ENCODE data around the gene CDON. TPM values are rescaled to one million over a fixed set of nuclear protein-coding genes. Genes with fewer than 3 reads are reported as not detected.

The CDON gene
- total RNA-seq, 1 experiment from 2014 or later = 17.1 TPM

DNA sequence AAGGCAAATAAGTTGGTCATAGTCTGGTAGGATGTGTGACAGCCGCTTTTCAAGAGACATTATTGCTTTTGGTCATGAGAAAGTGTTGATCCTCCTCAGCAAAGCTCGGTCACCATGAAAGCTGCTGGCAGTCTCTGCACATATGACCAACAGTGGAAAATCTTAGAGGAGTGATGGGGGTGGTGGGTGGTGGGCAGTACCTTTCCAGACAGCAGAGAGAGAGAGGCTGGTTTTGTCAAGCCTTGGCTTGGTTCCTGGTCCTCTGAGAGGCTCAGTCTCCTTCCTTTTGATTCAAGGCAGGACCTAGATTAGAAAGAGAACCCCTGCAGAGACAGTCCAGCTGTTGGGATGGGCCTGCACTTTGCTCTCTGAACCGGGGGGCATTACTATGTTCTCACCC, 136.9 kb downstream of the CDON start:
- ATAC-seq (no peak), DNase-seq (ENCODE audit: low read depth, low spot score) (no peak)
- Histone ChIP-seq H3K27me3 (ENCODE audit: control insufficient read depth, insufficient read depth, low read length) (peaks cover 9% of the 10 kb centered on the region; the same call in 1 of the 2 replicates), H3K27ac (ENCODE audit: low read length) (no peak overlapping the region), H3K9me3 (ENCODE audit: control insufficient read depth, insufficient read depth, low read depth, low read length) (no peaks in the 10 kb centered on the region), H3K4me1 (ENCODE audit: control insufficient read depth, insufficient read depth, low read length) (no peaks in the 10 kb centered on the region), H3K36me3 (ENCODE audit: control insufficient read depth, insufficient read depth, low read length) (no peaks in the 10 kb centered on the region), H3K4me3 (ENCODE audit: low read depth in 2 of 2, low read length in 2 of 2) (no peak overlapping the region)
- intact Hi-C loops (cut with micrococcal nuclease; ENCODE audit: unreplicated experiment) = no loop called here
- no TSS peak for BruUV-seq (replicated peaks)
- ChIA-PET CTCF (interaction anchor here (0.7 kb wide), 1 partner anchor 267 kb away, joined by 3 read pairs; no protein-coding TSS in a partner anchor), POLR2A (no interaction called here)
- in situ Hi-C loops (cut with HindIII; ENCODE audit: low pct_unique_long_range_greater_than_20kb, low sequenced_read_pairs) = loop anchor here (25.0 kb wide), 1 partner anchor 286 kb away; the partner anchor contains the start of genes FAM118B and RPUSD4
- TF ChIP-seq POLR2AphosphoS5 (IDR thresholded peaks at IDR 0.05; ENCODE audit: low read depth, low read length) (no peak), TCF7L2 (IDR thresholded peaks at IDR 0.05; ENCODE audit: low read depth, low read length) (no peak), SIN3A (IDR thresholded peaks at IDR 0.05; ENCODE audit: borderline replicate concordance, insufficient read depth, low read depth, low read length) (no peak)
- TF ChIP-seq, protein P1, sequence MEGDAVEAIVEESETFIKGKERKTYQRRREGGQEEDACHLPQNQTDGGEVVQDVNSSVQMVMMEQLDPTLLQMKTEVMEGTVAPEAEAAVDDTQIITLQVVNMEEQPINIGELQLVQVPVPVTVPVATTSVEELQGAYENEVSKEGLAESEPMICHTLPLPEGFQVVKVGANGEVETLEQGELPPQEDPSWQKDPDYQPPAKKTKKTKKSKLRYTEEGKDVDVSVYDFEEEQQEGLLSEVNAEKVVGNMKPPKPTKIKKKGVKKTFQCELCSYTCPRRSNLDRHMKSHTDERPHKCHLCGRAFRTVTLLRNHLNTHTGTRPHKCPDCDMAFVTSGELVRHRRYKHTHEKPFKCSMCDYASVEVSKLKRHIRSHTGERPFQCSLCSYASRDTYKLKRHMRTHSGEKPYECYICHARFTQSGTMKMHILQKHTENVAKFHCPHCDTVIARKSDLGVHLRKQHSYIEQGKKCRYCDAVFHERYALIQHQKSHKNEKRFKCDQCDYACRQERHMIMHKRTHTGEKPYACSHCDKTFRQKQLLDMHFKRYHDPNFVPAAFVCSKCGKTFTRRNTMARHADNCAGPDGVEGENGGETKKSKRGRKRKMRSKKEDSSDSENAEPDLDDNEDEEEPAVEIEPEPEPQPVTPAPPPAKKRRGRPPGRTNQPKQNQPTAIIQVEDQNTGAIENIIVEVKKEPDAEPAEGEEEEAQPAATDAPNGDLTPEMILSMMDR (IDR thresholded peaks at IDR 0.05) = no peak
- TF ChIP-seq, protein P2, sequence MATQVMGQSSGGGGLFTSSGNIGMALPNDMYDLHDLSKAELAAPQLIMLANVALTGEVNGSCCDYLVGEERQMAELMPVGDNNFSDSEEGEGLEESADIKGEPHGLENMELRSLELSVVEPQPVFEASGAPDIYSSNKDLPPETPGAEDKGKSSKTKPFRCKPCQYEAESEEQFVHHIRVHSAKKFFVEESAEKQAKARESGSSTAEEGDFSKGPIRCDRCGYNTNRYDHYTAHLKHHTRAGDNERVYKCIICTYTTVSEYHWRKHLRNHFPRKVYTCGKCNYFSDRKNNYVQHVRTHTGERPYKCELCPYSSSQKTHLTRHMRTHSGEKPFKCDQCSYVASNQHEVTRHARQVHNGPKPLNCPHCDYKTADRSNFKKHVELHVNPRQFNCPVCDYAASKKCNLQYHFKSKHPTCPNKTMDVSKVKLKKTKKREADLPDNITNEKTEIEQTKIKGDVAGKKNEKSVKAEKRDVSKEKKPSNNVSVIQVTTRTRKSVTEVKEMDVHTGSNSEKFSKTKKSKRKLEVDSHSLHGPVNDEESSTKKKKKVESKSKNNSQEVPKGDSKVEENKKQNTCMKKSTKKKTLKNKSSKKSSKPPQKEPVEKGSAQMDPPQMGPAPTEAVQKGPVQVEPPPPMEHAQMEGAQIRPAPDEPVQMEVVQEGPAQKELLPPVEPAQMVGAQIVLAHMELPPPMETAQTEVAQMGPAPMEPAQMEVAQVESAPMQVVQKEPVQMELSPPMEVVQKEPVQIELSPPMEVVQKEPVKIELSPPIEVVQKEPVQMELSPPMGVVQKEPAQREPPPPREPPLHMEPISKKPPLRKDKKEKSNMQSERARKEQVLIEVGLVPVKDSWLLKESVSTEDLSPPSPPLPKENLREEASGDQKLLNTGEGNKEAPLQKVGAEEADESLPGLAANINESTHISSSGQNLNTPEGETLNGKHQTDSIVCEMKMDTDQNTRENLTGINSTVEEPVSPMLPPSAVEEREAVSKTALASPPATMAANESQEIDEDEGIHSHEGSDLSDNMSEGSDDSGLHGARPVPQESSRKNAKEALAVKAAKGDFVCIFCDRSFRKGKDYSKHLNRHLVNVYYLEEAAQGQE (IDR thresholded peaks at IDR 0.05; ENCODE audit: insufficient read depth in 1 of 2, low read depth in 2 of 2, low read length in 1 of 2) = no peak

DNA sequence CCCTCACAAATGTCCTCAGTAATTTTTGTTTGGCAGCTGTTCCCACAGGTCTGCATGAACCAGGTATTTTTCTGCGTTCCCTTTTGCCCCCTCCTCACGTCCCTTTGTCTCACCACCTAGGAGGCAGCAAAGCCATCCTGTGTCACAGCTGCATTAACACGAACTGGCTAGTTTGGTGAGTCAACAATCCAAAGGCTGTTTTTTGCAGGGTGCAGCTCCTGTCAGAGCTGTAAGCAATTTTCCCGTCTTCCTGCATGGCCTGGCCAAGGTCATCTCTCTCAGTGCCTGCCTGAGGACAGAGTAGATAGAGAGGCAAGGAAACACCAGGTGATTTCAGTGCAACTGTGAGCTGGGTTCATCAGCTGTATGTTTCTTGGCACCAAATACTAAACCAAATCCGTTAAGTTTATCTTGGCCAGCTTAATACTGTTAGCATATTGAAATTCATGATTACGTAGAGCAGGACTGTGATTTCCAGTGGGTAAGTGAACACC, 137.4 kb downstream of the CDON start:
- H3K27ac ChIP-seq (ENCODE audit: low read length) = no peak overlapping the region
- no peaks in the 10 kb centered on the region for H3K9me3 ChIP-seq (ENCODE audit: control insufficient read depth, insufficient read depth, low read depth, low read length)
- H3K27me3 ChIP-seq (ENCODE audit: control insufficient read depth, insufficient read depth, low read length) = peaks cover 9% of the 10 kb centered on the region; the same call in 1 of the 2 replicates
- in situ Hi-C loops (cut with HindIII; ENCODE audit: low pct_unique_long_range_greater_than_20kb, low sequenced_read_pairs) = loop anchor here (25.0 kb wide), 1 partner anchor 287 kb away; the partner anchor contains the start of genes FAM118B and RPUSD4
- no TSS peak for BruUV-seq (replicated peaks)
- no peaks in the 10 kb centered on the region for H3K36me3 ChIP-seq (ENCODE audit: control insufficient read depth, insufficient read depth, low read length)
- no peaks in the 10 kb centered on the region for H3K4me1 ChIP-seq (ENCODE audit: control insufficient read depth, insufficient read depth, low read length)
- TF ChIP-seq TCF7L2 (IDR thresholded peaks at IDR 0.05; ENCODE audit: low read depth, low read length) (no peak), POLR2AphosphoS5 (IDR thresholded peaks at IDR 0.05; ENCODE audit: low read depth, low read length) (no peak), SIN3A (IDR thresholded peaks at IDR 0.05; ENCODE audit: borderline replicate concordance, insufficient read depth, low read depth, low read length) (no peak)
- TF ChIP-seq, protein P2 (IDR thresholded peaks at IDR 0.05; ENCODE audit: insufficient read depth in 1 of 2, low read depth in 2 of 2, low read length in 1 of 2) = no peak
- TF ChIP-seq, protein P1 (IDR thresholded peaks at IDR 0.05) = no peak
- ChIA-PET POLR2A (no interaction called here), CTCF (interaction anchor here (0.7 kb wide), 1 partner anchor 267 kb away, joined by 3 read pairs; no protein-coding TSS in a partner anchor)
- no peak for ATAC-seq
- no peak overlapping the region for H3K4me3 ChIP-seq (ENCODE audit: low read depth in 2 of 2, low read length in 2 of 2)
- intact Hi-C loops (cut with micrococcal nuclease; ENCODE audit: unreplicated experiment) = no loop called here
- DNase-seq (ENCODE audit: low read depth, low spot score) = no peak

Data from Panc1 (cell line).